HG03045 (cell line): ENCODE results near the gene LILRA2.
"Not testable (repeated sequence)": the region's sequence is repeated elsewhere in the genome, so short reads cannot be mapped to it uniquely, and the experiment has no call there.

ENCODE experiments used
- ATAC-seq: cut with Tn5 transposase; IDR thresholded peaks from one replicate; pipeline ENCODE4 v1.9.1; 2021; ENCODE audit warnings: mild to moderate bottlenecking, moderate library complexity; ENCODE audit not compliant: unreplicated experiment

LILRA2 gene

DNA sequence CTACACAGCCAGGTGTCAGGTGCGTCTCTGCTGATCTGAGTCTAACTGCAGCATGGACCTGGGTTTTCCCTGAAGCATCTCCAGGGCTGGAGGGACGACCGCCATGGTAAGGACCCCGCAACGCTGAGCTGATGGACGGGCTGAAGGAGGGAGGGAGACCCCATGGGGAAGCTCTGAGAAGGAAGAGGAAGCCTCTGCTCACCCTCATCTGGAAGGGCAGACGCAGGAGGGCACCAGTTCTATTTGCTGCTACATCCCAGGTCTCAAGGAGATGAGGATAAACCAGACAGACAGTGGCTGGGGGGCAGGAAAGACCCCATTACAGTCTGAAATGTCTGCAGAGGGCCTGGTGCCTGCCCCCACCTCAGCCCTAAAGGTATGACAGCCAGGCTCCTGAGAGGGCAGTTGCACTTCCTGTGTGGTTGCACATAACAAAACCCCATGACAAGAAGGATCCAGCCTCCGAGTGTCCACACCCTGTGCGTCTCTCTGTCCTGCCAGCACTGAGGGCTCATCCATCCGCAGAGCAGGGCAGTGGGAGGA is at the start of gene LILRA2:
LILRA2 (plus strand) TSS at position 461 of the 543 bp plus-strand sequence. CDS start 89 bp downstream, outside the sequence.
- ATAC-seq, result no peak

DNA sequence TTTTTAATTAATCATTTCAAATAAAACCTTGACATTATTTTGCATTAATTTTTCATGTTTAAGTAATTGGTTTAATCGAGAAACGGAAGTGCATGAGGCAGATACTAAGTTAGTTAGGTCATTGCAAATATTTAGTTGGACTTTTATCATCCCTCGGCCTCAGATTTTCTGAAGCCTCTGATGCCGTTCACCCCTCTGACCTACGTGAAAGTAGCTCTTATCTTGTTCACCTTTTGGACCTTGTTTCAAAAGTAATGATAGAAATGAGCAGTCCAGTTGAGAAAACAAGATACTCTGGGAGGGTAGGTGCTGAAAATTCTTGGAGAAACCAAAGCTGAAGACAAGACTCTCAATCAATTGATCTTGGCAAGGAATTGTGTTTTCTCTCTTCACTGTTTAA is 48.0 kb upstream of the LILRA2 start:
- ATAC-seq, result no peak

DNA sequence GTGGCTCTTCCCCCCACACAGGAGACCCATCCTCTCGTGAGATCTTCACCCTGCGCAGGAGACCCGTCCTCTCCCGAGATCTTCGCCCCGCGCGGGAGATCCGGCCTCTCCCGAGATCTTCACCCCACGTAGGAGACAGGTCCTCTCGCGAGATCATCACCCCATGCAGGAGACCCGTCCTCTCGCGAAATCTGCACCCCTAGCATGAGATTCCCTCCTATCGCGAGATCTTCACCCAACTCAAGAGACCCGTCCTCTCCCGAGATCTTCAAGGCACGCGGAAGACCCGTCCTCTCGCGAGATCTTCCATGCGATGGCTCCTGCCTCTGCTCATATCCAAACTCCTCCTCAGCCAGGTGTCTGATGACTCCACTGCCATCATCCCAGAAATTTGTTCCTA is 46.6 kb upstream of the LILRA2 start:
- no peak for ATAC-seq

DNA sequence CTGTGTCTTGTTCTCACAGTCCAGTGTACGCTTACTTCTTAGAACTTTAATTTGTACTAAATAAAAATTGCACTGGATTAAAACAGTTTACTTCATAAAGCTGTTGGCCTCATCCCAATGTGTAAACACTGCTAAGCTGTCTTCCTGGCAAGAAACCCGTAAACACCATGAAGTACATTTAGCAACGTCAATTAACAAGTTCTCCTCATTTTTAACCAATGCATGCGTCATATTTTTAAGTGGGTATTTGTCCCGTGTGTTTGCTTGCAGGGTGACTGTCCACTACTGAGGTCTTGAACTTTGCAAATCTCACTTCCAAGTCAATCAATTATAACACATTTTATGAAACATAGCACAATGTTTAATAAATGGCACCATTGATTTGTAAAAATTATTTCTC is 42.7 kb upstream of the LILRA2 start:
- ATAC-seq, result no peak

DNA sequence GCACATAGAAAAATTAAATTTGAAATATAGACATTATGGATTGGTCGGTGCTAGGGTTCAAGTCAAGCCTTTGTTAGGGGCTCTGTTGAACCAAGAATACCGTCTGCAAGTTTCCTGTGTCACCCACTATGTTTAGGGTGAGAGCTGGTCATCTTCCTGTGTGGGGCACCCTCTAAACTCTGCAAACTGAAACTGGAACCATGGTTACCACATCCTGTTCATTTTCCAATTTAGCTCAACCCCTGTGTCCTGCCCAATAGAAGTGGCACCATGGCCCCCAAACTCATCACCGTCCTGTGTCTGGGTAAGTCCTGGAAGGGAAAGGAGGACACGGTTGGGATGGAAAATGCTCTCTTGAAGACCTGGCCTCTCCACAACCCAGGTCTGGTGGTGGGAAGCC is 41.1 kb upstream of the LILRA2 start:
- no peak for ATAC-seq

DNA sequence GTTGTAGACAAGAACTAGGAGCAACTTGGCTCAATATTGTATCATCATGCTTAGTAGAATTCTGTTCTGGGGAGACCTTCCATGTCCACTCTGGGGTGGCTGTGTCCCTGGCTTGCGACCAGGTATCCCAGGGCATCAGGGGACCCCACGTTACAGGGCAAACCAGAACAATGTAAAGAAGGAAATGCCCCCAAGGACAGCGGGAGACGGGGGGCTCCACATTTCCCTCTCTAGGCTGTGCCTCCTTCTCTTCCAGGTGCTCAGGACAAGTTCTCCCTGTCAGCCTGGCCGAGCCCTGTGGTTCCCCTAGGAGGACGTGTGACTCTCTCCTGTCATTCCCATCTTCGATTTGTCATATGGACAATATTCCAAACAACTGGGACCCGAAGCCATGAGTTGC is 40.1 kb upstream of the LILRA2 start:
- ATAC-seq, result no peak

DNA sequence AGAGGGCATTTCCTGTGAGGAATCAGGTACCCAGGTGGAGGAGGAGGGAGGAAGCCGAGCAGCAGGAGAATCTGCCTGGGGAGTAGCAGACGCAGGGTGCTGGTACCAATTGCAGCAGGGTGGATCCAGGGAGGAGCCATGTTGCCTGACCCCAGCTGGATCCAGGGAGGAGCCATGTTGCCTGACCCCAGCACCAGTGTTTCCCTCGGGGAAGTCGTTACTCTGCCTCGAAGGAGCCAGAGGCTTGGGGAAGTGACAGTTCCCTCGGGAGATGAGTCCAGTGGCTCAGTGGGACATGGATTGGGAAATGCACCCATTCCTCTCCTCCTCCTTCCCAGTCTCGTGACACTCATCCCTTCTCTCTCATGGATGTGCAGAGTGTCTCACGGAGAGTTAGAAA is 39.4 kb upstream of the LILRA2 start:
- no peak for ATAC-seq

DNA sequence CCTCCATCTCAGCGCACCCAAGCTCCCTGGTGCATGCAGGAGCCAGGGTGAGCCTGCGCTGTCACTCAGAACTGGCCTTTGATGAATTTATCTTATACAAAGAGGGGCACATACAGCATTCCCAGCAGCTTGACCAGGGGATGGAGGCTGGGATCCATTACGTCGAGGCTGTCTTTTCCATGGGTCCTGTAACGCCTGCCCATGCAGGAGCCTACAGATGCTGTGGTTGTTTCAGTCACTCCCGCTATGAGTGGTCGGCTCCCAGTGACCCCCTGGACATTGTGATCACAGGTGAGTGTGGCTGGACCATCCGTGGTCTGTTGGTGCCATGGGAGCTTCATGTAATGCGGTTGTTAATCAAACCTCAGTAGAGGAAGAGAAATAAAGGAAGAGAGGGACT is 38.0 kb upstream of the LILRA2 start:
- ATAC-seq, result no peak

DNA sequence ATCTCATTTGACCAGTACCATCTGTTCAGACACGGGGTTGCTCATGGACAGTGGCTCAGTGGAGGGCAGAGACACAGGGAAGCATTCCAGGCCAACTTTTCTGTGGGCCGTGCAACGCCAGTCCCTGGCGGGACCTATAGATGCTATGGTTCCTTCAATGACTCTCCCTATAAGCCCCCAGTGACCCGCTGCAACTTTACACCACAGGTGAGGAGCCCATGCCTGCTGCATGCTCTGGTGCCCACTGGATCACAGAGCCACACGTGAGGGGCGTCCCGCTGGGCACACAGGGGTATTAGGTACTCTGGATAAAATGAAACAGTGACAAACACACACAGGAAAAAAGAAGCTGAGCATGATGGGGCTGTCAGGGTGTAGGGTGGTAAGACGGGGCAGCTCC is 36.6 kb upstream of the LILRA2 start:
- no peak for ATAC-seq

DNA sequence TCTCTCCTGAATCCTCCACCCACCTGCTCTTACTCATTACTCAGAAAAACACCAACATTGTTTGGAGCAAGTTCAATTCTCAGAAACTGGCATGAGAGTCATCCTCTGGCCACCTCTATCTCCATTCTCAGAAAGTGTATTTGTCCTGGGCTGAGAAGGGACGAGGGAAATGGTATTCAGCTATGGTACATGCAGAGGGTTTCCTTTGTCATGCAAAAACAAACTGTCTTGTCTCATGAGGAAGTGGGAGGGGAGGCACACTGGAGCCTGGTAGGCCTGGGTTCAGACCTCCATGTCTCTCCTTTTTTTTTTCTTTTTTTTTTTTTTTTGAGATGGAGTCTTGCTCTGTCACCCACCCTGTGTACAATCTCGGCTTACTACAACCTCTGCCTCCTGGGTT is 31.9 kb upstream of the LILRA2 start:
- no peak for ATAC-seq

DNA sequence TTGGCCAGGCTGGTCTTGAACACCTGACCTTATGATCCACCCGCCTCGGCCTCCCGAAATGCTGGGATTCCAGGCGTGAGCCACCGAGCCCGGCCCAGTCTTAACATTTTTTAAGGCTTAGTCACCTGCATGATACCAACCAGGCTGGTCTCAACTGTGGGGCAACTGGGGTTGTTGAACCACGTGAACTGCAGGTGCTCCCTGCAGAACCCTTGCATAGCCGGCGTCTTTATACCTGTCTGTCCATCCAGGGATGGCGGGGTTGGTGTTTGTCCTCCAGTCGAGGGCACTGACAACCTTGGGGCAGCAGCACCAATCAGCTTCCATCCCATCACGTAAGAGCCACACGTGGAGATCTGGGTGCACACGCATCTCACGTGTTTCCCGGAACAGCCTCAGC is 24.8 kb upstream of the LILRA2 start:
- ATAC-seq, result no peak

DNA sequence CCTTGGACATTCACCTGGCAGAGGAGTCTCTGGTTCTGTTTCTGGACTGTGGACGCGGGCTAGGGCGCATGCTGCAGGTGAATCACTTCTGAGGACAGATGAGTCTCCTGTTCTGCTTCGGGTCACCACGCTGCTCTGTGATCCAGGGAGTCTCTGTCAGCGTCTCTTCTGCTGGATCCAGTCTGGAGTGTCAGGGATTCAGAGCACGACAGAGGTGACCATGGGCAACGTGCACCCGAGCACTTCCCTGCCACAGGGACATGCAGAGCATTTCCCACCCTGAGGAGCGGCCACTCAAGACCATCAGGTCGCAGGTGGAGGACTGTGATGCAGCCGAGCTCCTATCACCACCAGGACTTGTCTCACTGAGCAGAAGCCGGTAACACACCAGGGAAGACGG is 24.4 kb upstream of the LILRA2 start:
- ATAC-seq, result no peak

DNA sequence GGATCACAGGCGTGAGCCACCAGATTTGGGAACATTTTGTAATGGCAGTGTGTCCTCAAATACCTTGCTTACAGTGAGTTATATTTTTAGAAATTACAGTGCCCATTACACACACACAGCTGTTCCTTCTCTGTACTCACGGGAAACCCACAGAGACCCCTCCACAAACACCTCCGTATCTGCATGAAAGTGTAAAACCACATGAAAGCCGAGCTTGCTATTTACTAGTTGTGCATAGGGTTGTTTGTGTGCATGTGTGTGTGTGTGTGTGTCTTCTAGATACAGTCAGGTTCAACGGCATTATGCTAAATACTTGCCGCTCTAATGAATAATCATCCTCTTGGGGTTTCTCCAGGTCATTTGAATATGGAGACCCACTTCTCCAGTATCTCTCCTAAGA is 22.3 kb upstream of the LILRA2 start:
- ATAC-seq, result no peak

DNA sequence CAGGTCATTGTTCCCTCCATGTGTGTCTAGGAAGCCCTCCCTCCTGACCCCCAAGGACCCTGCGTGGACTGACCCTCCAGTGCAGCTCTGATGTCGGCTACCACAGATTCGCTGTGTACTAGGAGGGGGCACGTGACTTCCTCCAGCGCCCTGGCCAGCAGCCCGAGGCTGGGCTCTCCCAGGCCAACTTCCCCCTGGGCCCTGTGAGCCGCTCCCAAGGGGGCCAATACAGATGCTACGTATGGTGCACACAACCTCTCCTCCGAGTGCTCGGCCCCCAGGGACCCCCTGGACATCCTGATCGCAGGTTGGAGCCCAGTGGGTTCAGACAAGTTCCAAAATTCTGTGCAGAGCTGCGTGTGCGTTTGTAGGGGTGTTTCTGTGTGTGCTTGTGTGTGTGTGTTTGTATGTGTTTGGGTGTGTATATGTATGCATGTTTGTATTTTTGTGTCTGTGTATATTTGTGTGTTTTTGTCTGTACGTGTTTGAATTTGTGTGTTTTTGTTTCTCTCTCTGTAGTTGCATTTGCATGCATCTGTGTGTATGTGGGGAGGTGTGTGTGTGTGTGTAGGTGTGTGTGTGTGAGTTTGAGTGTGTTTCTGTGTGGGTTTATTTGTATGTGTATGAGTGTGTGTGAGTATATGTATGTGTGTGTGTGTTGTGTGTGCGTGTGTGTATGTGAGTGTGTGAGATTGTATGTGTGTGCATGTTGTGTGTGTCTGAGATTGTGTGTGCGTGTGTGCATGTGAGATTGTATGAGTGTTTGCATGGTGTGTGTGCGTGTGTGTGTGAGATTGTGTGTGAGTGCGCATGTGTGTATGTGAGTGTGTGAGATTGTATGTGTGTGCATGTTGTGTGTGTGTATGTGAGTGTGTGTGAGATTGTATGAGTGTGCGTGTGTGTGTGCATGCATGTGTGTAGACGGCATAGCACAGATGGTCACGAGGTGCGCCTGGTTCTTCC is 21.4 kb upstream of the LILRA2 start:
- ATAC-seq, result no peak

DNA sequence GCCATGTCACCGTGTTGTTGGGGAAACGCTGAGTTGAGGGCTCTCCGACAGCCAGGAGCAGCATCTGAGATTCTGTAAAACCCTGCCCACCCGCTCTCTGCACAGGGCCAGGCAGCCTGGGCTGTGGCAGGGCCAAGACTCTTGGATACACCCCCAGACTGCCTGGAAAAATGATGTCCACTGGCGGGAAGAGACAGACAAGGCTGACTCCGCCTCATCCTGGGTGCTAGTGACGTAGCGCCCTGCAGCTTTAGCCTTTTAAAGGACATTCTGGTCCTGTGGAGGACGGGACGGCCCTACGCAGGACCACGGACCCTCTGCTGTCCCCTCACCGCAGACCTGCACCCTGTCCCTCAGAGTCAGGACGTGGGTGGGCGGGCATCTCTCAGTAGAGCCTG is 20.7 kb upstream of the LILRA2 start:
- no peak for ATAC-seq

DNA sequence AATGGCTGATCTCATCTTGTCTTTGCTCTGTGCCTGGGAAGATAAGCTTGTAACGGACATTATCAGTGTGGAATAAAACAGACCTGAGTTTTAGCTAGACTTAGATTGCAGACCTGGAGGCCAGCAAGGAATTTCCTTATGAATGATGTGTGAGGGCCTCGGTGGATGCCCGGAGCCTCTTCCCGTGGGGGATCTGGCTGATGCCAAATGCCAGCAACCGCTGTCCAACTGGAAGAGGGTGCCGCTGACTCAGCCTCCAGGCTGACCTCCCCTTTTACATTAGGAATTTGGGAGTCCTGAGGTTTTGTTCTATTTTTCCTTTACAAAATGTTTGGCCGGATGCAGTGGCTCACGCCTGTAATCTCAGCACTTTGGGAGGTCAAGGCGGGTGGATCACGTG is 19.6 kb upstream of the LILRA2 start:
- no peak for ATAC-seq

DNA sequence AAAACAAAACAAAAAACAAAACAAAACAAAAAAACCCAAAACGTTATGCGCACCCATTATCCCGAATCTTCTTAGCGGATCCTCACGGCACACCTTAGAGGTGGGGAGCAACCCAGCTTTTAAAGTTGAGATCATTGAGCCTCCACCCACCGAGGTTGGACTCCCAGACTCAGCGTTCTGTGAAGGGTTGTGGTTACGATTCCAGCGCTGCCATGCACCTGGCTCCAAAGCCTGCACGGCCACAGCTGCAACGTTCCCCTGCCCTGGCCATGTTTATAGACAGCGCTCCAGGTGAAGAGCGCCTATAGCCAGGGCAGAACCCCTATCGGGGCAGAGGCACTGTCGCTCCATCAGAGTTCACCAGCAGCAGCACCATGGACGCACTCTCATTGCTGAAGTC is 18.7 kb upstream of the LILRA2 start:
- no peak for ATAC-seq

DNA sequence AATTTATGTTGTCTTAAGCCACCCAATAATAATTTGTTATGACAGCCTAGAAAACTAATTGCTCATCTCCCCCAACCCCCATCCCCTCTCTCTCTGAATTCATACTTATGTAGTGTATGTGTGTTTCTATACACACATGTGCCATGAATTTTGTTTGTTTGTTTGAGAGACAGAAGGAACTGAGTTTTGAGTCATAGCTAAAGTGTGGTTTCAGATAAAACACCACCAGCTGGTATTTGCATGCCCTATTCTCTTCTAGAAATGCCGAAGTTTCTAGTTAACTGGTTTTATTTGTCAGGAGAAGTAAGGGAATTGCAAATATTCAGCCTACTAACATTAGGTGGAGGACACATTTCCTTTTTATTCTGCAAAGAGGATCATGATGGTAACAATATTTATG is 17.4 kb upstream of the LILRA2 start:
- no peak for ATAC-seq

DNA sequence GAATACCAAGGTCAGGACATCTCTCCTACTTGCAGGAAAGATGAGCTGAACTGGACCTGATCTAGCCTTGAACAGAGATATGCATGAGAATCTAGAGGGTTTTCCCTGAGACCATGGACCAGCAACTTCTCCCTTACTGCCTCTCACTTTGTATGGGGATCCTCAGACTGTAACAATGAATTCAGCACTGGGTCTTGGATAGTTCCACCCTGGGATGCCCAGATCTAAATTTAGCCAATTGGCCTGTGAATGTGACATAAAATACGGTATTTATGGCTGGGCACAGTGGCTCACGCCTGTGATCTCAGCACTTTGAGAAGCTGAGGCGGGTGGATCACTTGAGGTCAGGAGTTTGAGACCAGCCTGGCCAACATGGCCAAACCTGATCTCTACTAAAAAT is 15.3 kb upstream of the LILRA2 start:
- ATAC-seq, result no peak

DNA sequence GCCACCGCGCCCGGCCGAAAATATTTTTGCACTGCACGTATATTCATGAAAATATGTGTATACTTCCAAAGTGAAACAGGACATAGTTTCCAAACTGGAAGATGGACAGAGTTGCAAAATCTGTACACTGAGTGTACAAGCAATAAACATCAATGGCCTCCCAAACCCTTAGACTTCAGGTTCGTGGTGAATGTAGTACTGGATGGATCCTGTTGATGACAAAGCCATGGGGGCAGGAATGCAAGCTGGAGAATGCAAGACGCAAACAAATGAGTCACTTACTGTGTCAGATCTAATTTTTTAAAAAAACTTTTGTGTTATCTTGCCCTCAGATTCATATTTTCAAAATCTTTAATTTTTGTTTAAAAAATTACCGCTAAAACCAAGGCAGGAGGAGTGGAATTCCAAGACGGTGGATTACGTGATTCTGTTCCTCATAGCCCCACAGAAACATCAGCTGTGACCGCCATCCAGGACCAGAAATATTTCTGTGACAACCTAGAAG is 12.7 kb upstream of the LILRA2 start:
- no peak for ATAC-seq

DNA sequence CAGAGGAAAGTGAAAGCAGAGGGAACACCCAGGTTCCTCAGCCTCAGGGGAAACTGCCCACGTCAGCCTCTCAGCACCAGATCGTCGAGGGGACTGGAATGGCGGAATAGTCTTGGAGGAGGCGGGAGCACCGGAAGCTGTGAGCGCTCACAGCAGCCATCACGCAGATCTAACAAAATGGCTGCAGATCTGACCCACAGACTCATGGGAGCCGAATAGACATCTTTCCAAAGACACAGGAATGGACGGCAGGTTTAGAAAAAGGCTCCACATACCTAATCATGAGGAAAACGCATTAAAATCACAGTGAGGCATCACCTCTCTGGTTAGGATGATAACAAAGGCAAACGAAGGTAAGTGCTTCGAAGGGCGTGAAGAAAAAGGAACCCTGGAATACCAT is 11.8 kb upstream of the LILRA2 start:
- no peak for ATAC-seq

DNA sequence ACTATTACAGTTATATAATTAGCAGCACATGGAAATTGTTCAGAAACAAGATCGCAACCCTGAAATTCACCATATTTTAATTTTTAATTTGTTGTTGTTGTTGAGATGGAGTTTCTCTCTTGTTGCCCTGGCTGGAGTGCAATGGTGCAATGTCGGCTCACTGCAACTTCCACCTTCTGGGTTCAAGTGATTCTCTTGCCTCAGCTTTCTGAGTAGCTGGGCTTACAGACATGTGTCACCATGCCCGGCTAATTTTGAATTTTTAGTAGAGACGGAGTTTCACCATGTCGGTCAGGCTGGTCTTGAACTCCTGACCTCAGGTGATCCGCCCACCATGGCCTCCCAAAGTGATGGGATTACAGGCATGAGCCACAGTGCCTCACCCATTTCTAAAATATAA is 10.4 kb upstream of the LILRA2 start:
- not testable (repeated sequence) for ATAC-seq
